Mucosa of descending colon (tissue), 3 donors: ENCODE measurements around the gene PRSS57. TPM values are rescaled to one million over a fixed set of nuclear protein-coding genes. Genes with fewer than 3 reads are reported as not detected.

Experiments
- ATAC-seq: fragments of 200-7000 bp; cut with Tn5 transposase; one replicate; pipeline ENCODE4 v1.9.1; 2020; ENCODE audit warnings: mild to moderate bottlenecking, moderate library complexity
- DNase-seq, 3 donors: peaks; one replicate each; pipeline ENCODE4 v3.0.0-alpha.2; 2020
- H3K36me3 ChIP-seq: fragments of 200-600 bp; one replicate; pipeline ENCODE4 v1.8.0; 2021; ENCODE audit warnings: low read depth, mild to moderate bottlenecking
- H3K4me1 ChIP-seq: fragments of 200-600 bp; one replicate; pipeline ENCODE4 v1.8.0; 2021; ENCODE audit warnings: low read depth, mild to moderate bottlenecking
- H3K4me3 ChIP-seq: fragments of 200-600 bp; one replicate; pipeline ENCODE4 v1.8.0; 2021; ENCODE audit warnings: mild to moderate bottlenecking
- H3K9me3 ChIP-seq: fragments of 200-600 bp; one replicate; pipeline ENCODE4 v1.8.0; 2021; ENCODE audit warnings: mild to moderate bottlenecking
- intact Hi-C, 2 donors: fragments of 100-400 bp; cut with DNase I in 1 of 2; cut with micrococcal nuclease in 1 of 2; formaldehyde crosslinking; loops; one replicate each; pipeline versions ENCODE4 v1.11.0 to v1.11.1; 2022; cut with DNase I, micrococcal nuclease
- total RNA-seq, 3 donors: library from RNA; stranded (reverse); fragmentation: NEBNext Ultra II Directional in 2 of 3; extraction: Animal tissue kit (Norgen Biotek cat#: 25700) in 2 of 3; gene quantifications; one replicate each; pipeline versions ENCODE4 v1.2.1 to v1.2.4, GENCODE V29; 2021 to 2023
- TF ChIP-seq, protein P1 (sequence below): fragments of 200-600 bp; IDR thresholded peaks from one replicate; pipeline ENCODE4 v1.8.0; 2022; ENCODE audit warnings: antibody characterized with exemption, mild to moderate bottlenecking
- donor health status: DM: no; HTN: no; CAD: no; lungs with moderate emphysema.
- donor health status: DM: no; HTN: no; CAD: no.
- donor health status: DM: no; HTN: yes; CAD: no.

PRSS57 gene
- total RNA-seq, 3 donors from 2014 or later: not detected

- H3K4me3 ChIP-seq: no peak overlapping the region
- no peaks in the 10 kb centered on the region for H3K9me3 ChIP-seq
- intact Hi-C loops: no loop called here
- ATAC-seq: no peak
- H3K36me3 ChIP-seq: no peaks in the 10 kb centered on the region
- no peak for DNase-seq
- TF ChIP-seq, protein P1, sequence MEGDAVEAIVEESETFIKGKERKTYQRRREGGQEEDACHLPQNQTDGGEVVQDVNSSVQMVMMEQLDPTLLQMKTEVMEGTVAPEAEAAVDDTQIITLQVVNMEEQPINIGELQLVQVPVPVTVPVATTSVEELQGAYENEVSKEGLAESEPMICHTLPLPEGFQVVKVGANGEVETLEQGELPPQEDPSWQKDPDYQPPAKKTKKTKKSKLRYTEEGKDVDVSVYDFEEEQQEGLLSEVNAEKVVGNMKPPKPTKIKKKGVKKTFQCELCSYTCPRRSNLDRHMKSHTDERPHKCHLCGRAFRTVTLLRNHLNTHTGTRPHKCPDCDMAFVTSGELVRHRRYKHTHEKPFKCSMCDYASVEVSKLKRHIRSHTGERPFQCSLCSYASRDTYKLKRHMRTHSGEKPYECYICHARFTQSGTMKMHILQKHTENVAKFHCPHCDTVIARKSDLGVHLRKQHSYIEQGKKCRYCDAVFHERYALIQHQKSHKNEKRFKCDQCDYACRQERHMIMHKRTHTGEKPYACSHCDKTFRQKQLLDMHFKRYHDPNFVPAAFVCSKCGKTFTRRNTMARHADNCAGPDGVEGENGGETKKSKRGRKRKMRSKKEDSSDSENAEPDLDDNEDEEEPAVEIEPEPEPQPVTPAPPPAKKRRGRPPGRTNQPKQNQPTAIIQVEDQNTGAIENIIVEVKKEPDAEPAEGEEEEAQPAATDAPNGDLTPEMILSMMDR: no peak
- H3K4me1 ChIP-seq: no peaks in the 10 kb centered on the region
Measured at GRCh38 chr19:726993-727956, 32.0 kb upstream of the PRSS57 start.

DNA sequence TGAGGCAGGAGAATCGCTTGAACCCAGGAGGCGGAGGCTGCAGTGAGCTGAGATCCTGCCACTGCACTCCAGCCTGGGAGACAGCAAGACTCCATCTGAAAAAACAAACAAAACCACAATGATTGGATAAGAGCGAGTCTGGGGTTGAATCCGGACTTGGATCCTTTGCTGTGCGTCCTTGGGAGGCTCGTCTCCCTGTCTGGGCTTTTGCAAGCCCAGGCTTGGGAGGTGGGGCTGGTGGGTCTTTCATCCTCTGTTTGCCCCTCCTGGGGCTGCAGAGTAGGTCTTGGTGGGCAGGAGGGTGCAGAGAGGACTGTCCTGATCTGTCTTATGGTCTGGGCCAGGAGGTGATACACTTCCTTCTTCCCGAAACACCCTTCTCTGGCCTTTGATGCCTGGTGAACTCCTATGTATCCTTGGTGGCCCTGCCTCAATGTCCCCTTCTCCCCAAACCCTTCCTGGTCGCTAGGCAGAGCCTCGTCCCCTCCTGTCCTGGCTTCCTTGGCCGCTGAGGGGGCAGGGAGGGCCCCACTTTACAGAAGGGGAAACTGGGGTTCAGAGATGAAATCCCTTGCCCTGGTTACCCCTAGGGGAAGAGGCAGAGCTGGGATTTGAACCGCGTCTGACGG, 30.3 kb upstream of the PRSS57 start:
- Histone ChIP-seq H3K9me3 (no peaks in the 10 kb centered on the region), H3K4me1 (no peaks in the 10 kb centered on the region), H3K4me3 (no peak overlapping the region), H3K36me3 (no peaks in the 10 kb centered on the region)
- intact Hi-C loops: no loop called here
- ATAC-seq (no peak), DNase-seq (no peak)
- TF ChIP-seq, protein P1: no peak

- Histone ChIP-seq H3K4me1 (no peaks in the 10 kb centered on the region), H3K4me3 (no peak overlapping the region), H3K9me3 (no peaks in the 10 kb centered on the region), H3K36me3 (no peaks in the 10 kb centered on the region)
- no peak for ATAC-seq
- TF ChIP-seq, protein P1: no peak
- intact Hi-C loops: no loop called here
- DNase-seq: no peak
Measured at GRCh38 chr19:723714-724113, 28.5 kb upstream of the PRSS57 start.

- Histone ChIP-seq H3K36me3 (no peaks in the 10 kb centered on the region), H3K4me1 (no peaks in the 10 kb centered on the region), H3K4me3 (no peak overlapping the region), H3K9me3 (no peaks in the 10 kb centered on the region)
- intact Hi-C loops: no loop called here
- DNase-seq (no peak), ATAC-seq (no peak)
- TF ChIP-seq, protein P1: no peak
Measured at GRCh38 chr19:723247-723646, 28.0 kb upstream of the PRSS57 start.

GRCh38 chr19:722553-723101, 27.4 kb upstream of the PRSS57 start:
- DNase-seq (no peak), ATAC-seq (no peak)
- Histone ChIP-seq H3K4me3 (no peak overlapping the region), H3K4me1 (no peaks in the 10 kb centered on the region), H3K9me3 (no peaks in the 10 kb centered on the region), H3K36me3 (no peaks in the 10 kb centered on the region)
- intact Hi-C loops: no loop called here
- TF ChIP-seq, protein P1: no peak
